WTC11 (cell line): Measurements from ENCODE around the gene LCP1.

Experiments
- ELF4 ChIP-seq: sonication (generic); formaldehyde crosslinking; IDR thresholded peaks from 2 replicates; pipeline ENCODE4 v1.8.1; 2022; ENCODE audit warnings: low read depth, mild to moderate bottlenecking, moderate library complexity, missing genetic modification reagents
- JUN ChIP-seq: sonication (generic); formaldehyde crosslinking; IDR thresholded peaks from 2 replicates; pipeline ENCODE4 v1.8.0; 2023; ENCODE audit warnings: mild to moderate bottlenecking, missing genetic modification reagents
- MXD4 ChIP-seq: fragments of 250-450 bp; sonication (Bioruptor Pico); IDR thresholded peaks from 2 replicates; pipeline ENCODE4 v1.8.0; 2021; ENCODE audit warnings: mild to moderate bottlenecking, moderate library complexity, borderline replicate concordance
- NR3C1 ChIP-seq: sonication (generic); formaldehyde crosslinking; conservative IDR thresholded peaks from 2 replicates; pipeline ENCODE4 v1.8.1; 2023; ENCODE audit warnings: low read depth, mild to moderate bottlenecking, missing genetic modification reagents
- ZNF121 ChIP-seq: sonication (generic); formaldehyde crosslinking; IDR thresholded peaks from 2 replicates; pipeline ENCODE4 v1.8.0; 2023; ENCODE audit warnings: missing genetic modification reagents
- ZNF138 ChIP-seq: sonication (generic); formaldehyde crosslinking; conservative IDR thresholded peaks from 2 replicates; pipeline ENCODE4 v1.8.1; 2022; ENCODE audit warnings: mild to moderate bottlenecking, moderate library complexity, missing genetic modification reagents
- ZNF232 ChIP-seq: sonication (generic); formaldehyde crosslinking; IDR thresholded peaks from 2 replicates; pipeline ENCODE4 v1.8.0; 2022; ENCODE audit warnings: mild to moderate bottlenecking, missing genetic modification reagents
- TF ChIP-seq, protein P1 (sequence below): fragments of 200-600 bp; IDR thresholded peaks from 2 replicates; pipeline ENCODE4 v1.8.0; 2022; ENCODE audit warnings: antibody characterized with exemption
- TF ChIP-seq, protein P2 (sequence below): sonication (generic); formaldehyde crosslinking; IDR thresholded peaks from 2 replicates; pipeline ENCODE4 v1.8.1; 2022; ENCODE audit warnings: missing genetic modification reagents, borderline replicate concordance
- TF ChIP-seq, protein P3 (sequence below): sonication (generic); formaldehyde crosslinking; IDR thresholded peaks from 2 replicates; pipeline ENCODE4 v1.8.0; 2022; ENCODE audit warnings: mild to moderate bottlenecking, missing genetic modification reagents
- TF ChIP-seq, protein P4 (sequence below): fragments of 250-450 bp; sonication (Bioruptor Pico); conservative IDR thresholded peaks from 2 replicates; pipeline ENCODE4 v1.9.0; 2021; ENCODE audit warnings: mild to moderate bottlenecking
- TF ChIP-seq, protein P5 (sequence below): sonication (generic); formaldehyde crosslinking; IDR thresholded peaks from 2 replicates; pipeline ENCODE4 v1.8.0; 2022; ENCODE audit warnings: mild to moderate bottlenecking, missing genetic modification reagents

DNA sequence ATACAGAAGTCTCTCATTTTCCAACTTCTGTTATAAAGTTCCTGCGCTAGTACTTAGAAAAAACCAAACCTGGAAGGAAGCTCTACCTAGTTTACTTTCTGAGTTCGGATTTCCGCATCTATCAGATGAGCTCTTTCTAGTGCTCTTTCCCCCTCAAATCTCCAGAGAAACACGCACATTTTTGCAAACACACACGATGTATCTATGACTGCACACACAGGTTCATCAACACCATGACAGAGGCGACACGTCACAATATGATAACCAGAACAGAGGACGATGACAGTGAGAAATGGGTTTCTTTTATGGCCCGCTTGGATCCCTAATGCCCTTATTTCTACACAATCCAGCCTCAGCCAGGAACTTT is 29.1 kb upstream of the LCP1 start:
- TF ChIP-seq, protein P1, sequence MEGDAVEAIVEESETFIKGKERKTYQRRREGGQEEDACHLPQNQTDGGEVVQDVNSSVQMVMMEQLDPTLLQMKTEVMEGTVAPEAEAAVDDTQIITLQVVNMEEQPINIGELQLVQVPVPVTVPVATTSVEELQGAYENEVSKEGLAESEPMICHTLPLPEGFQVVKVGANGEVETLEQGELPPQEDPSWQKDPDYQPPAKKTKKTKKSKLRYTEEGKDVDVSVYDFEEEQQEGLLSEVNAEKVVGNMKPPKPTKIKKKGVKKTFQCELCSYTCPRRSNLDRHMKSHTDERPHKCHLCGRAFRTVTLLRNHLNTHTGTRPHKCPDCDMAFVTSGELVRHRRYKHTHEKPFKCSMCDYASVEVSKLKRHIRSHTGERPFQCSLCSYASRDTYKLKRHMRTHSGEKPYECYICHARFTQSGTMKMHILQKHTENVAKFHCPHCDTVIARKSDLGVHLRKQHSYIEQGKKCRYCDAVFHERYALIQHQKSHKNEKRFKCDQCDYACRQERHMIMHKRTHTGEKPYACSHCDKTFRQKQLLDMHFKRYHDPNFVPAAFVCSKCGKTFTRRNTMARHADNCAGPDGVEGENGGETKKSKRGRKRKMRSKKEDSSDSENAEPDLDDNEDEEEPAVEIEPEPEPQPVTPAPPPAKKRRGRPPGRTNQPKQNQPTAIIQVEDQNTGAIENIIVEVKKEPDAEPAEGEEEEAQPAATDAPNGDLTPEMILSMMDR = no peak
- TF ChIP-seq ZNF232 (CRISPR knock-in tag) (no peak), JUN (no peak), NR3C1 (no peak), ZNF121 (CRISPR knock-in tag) (no peak), MXD4 (CRISPR knock-in tag) (no peak), ELF4 (CRISPR knock-in tag) (no peak), ZNF138 (no peak)
- TF ChIP-seq, protein P2, sequence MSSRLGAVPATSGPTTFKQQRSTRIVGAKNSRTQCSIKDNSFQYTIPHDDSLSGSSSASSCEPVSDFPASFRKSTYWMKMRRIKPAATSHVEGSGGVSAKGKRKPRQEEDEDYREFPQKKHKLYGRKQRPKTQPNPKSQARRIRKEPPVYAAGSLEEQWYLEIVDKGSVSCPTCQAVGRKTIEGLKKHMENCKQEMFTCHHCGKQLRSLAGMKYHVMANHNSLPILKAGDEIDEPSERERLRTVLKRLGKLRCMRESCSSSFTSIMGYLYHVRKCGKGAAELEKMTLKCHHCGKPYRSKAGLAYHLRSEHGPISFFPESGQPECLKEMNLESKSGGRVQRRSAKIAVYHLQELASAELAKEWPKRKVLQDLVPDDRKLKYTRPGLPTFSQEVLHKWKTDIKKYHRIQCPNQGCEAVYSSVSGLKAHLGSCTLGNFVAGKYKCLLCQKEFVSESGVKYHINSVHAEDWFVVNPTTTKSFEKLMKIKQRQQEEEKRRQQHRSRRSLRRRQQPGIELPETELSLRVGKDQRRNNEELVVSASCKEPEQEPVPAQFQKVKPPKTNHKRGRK (CRISPR knock-in tag) = no peak
- TF ChIP-seq, protein P3, sequence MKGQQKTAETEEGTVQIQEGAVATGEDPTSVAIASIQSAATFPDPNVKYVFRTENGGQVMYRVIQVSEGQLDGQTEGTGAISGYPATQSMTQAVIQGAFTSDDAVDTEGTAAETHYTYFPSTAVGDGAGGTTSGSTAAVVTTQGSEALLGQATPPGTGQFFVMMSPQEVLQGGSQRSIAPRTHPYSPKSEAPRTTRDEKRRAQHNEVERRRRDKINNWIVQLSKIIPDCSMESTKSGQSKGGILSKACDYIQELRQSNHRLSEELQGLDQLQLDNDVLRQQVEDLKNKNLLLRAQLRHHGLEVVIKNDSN (CRISPR knock-in tag) = no peak
- TF ChIP-seq, protein P4, sequence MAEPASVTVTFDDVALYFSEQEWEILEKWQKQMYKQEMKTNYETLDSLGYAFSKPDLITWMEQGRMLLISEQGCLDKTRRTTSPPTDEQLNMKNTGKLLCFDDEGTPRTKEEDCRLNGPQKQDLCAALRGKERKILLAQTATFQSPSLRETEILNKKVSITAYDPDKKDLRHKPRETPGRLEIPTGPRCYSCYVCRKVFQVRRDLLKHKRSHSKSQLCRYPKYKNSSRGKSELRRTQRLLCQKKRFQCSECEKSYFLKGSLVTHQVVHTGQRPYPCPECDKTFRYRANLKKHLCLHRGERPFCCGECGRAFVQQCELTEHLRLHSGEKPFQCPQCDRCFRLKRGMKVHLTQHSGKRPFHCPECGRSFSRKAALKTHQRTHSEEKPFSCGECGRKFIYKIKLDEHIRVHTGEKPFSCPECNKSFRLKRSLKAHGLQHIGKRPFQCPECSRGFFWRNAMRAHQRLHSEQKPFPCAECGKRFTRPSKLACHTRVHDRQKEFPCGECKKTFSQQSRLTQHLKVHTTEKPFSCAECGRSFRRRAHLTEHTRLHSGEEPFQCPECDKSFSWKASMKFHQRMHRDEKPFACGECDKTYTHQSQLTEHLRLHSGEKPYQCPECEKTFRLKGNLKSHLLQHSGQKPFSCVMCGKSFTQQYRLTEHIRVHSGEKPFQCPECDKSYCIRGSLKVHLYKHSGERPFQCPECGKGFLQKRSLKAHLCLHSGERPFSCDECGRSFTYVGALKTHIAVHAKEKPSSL (CRISPR knock-in tag) = no peak
- TF ChIP-seq, protein P5, sequence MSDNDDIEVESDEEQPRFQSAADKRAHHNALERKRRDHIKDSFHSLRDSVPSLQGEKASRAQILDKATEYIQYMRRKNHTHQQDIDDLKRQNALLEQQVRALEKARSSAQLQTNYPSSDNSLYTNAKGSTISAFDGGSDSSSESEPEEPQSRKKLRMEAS (CRISPR knock-in tag) = no peak
